Fibroblast of the aortic adventitia (primary cell): Measurements from ENCODE around the gene MGAT5. TPM values are rescaled to one million over a fixed set of nuclear protein-coding genes. Genes with fewer than 3 reads are reported as not detected.
A peak's percentile ranks its signal among the peaks of the same experiment; 100 is the strongest.

Experiments
- DNase-seq: peaks from one replicate; pipeline ENCODE4 v3.0.0-alpha.2; 2010; ENCODE audit warnings: low read depth
- H3K4me3 ChIP-seq: 2 replicates; pipeline ENCODE4 v1.5.1; 2011; ENCODE audit warnings: low read depth, mild to moderate bottlenecking, control low read depth, low read length, moderate library complexity
- CTCF ChIP-seq: IDR thresholded peaks from 2 replicates; pipeline ENCODE4 v1.5.1; 2011; ENCODE audit warnings: mild to moderate bottlenecking, low read length, control low read depth, inconsistent platforms; ENCODE audit not compliant: insufficient read depth
- total RNA-seq: library from RNA; depleted of rRNA; stranded (reverse); fragments of >200 nt; gene quantifications from 2 replicates; pipeline ENCODE4 v1.2.3, GENCODE V29; 2012; ENCODE audit warnings: low replicate concordance

The MGAT5 gene
- total RNA-seq, 1 donor = 46.5 TPM

- TF ChIP-seq CTCF = no peak
- DNase-seq = peak; percentile 66
- H3K4me3 ChIP-seq = no peak overlapping the region
Measured at GRCh38 chr2:134368009-134368817, 114.3 kb downstream of the MGAT5 start.

GRCh38 chr2:134369220-134369902, 115.5 kb downstream of the MGAT5 start:
- no peak overlapping the region for H3K4me3 ChIP-seq
- TF ChIP-seq CTCF = no peak
- DNase-seq = no peak

- H3K4me3 ChIP-seq = no peak overlapping the region
- no peak for TF ChIP-seq CTCF
- no peak for DNase-seq
Measured at GRCh38 chr2:134370655-134371445, 117.0 kb downstream of the MGAT5 start.

GRCh38 chr2:134372141-134372540, 118.3 kb downstream of the MGAT5 start:
- no peak for TF ChIP-seq CTCF
- peak; percentile 31 for DNase-seq
- no peak overlapping the region for H3K4me3 ChIP-seq

- TF ChIP-seq CTCF = no peak
- H3K4me3 ChIP-seq = no peak overlapping the region
Measured at GRCh38 chr2:134372611-134373131, 118.8 kb downstream of the MGAT5 start.

GRCh38 chr2:134375935-134376334, 122.1 kb downstream of the MGAT5 start:
- TF ChIP-seq CTCF = peak; percentile 36
- peak; percentile 76 for DNase-seq
- no peak overlapping the region for H3K4me3 ChIP-seq

More at GRCh38 chr2:134372611-134373131, 118.8 kb downstream of the MGAT5 start:
- DNase-seq = peak; percentile 76
